IMR-90 (cell line): ENCODE results near the gene FLT1. TPM values are rescaled to one million over a fixed set of nuclear protein-coding genes. Genes with fewer than 3 reads are reported as not detected.

Source experiments
- ATAC-seq: fragments of 200-7000 bp; cut with Tn5 transposase; 2 replicates; pipeline ENCODE4 v1.9.1; 2020; ENCODE audit warnings: low read depth, mild to moderate bottlenecking, moderate library complexity
- BruUV-seq: library from RNA; stranded (reverse); fragments of 400-500 nt; replicated peaks from 2 replicates; lab custom pipeline; 2021; lab: Mats Ljungman, UMichigan
- CTCF ChIA-PET: fragments of 300-600 bp; formaldehyde crosslinking; extraction: SDS; loops from one replicate; lab custom pipeline; 2021; ENCODE audit warnings: antibody characterized with exemption; lab: Yijun Ruan, JAX
- POLR2A ChIA-PET: fragments of 300-600 bp; sonication (Branson Sonifier 250); formaldehyde crosslinking; loops from one replicate; lab custom pipeline; 2022; ENCODE audit warnings: antibody characterized with exemption; ENCODE audit not compliant: unreplicated experiment; lab: Charles Lee
- DNase-seq: peaks from one replicate; pipeline ENCODE4 v3.0.0; 2013
- H2AFZ ChIP-seq: replicated peaks from 2 replicates; pipeline ENCODE3; 2013; ENCODE audit warnings: low read length, mild to moderate bottlenecking; ENCODE audit not compliant: poor library complexity
- H2AK5ac ChIP-seq: 2 replicates; pipeline ENCODE4 v1.6.1; 2013; ENCODE audit warnings: low read depth, low read length, inconsistent platforms
- H2AK9ac ChIP-seq: replicated peaks from 2 replicates; pipeline ENCODE3; 2013; ENCODE audit warnings: mild to moderate bottlenecking, low read depth, low read length, moderate library complexity; ENCODE audit not compliant: poor library complexity
- H2BK120ac ChIP-seq: 2 replicates; pipeline ENCODE4 v1.6.1; 2013; ENCODE audit warnings: low read depth, low read length, inconsistent platforms
- H2BK15ac ChIP-seq: 3 replicates; pipeline ENCODE4 v1.6.1; 2013; ENCODE audit warnings: low read depth, low read length, inconsistent platforms
- H2BK20ac ChIP-seq: 2 replicates; pipeline ENCODE4 v1.6.1; 2013; ENCODE audit warnings: low read depth, mild to moderate bottlenecking, inconsistent platforms, low read length, moderate library complexity
- H2BK5ac ChIP-seq: 2 replicates; pipeline ENCODE4 v1.6.1; 2013; ENCODE audit warnings: mild to moderate bottlenecking, low read depth, low read length, inconsistent platforms; ENCODE audit not compliant: poor library complexity, severe bottlenecking
- H3K14ac ChIP-seq: replicated peaks from 2 replicates; pipeline ENCODE4 v1.6.1; 2013; ENCODE audit warnings: low read depth, low read length, inconsistent platforms
- H3K18ac ChIP-seq: 2 replicates; pipeline ENCODE4 v1.6.1; 2013; ENCODE audit warnings: low read depth, low read length, control low read depth
- H3K23ac ChIP-seq: 2 replicates; pipeline ENCODE4 v1.6.1; 2013; ENCODE audit warnings: low read depth, low read length, inconsistent platforms
- H3K27ac ChIP-seq: 2 replicates; pipeline ENCODE4 v1.5.1; 2013; ENCODE audit warnings: mild to moderate bottlenecking, control low read depth, low read length; ENCODE audit not compliant: insufficient read depth
- H3K27me3 ChIP-seq: 2 replicates; pipeline ENCODE4 v1.6.1; 2013; ENCODE audit warnings: low read length; ENCODE audit not compliant: control insufficient read depth, insufficient read depth
- H3K36me3 ChIP-seq: 2 replicates; pipeline ENCODE4 v1.6.1; 2013; ENCODE audit warnings: low read length, mixed read lengths; ENCODE audit not compliant: control insufficient read depth, insufficient read depth
- H3K4ac ChIP-seq: 2 replicates; pipeline ENCODE4 v1.6.1; 2013; ENCODE audit warnings: low read depth, low read length, inconsistent platforms
- H3K4me1 ChIP-seq: 2 replicates; pipeline ENCODE4 v1.6.1; 2013; ENCODE audit warnings: low read length, mixed read lengths; ENCODE audit not compliant: control insufficient read depth, insufficient read depth
- H3K4me2 ChIP-seq: 2 replicates; pipeline ENCODE4 v1.6.1; 2013; ENCODE audit warnings: low read depth, mild to moderate bottlenecking, control low read depth, low read length, moderate library complexity
- H3K4me3 ChIP-seq: 2 replicates; pipeline ENCODE4 v1.5.1; 2013; ENCODE audit warnings: low read depth, mild to moderate bottlenecking, control low read depth, low read length, moderate library complexity; ENCODE audit not compliant: insufficient read depth
- H3K56ac ChIP-seq: 2 replicates; pipeline ENCODE4 v1.6.1; 2013; ENCODE audit warnings: low read length, inconsistent platforms; ENCODE audit not compliant: insufficient read depth; ENCODE audit errors: extremely low read depth
- H3K79me1 ChIP-seq, 2 experiments: 2 replicates each; pipeline ENCODE4 v1.6.1; 2013; ENCODE audit warnings: low read length in 2 of 2, inconsistent platforms in 1 of 2, low read depth in 1 of 2
- H3K9ac ChIP-seq: 2 replicates; pipeline ENCODE4 v1.6.1; 2013; ENCODE audit warnings: low read depth, low read length, control low read depth
- H3K9me1 ChIP-seq: 2 replicates; pipeline ENCODE4 v1.6.1; 2013; ENCODE audit warnings: low read length, inconsistent platforms; ENCODE audit not compliant: insufficient read depth
- H3K9me3 ChIP-seq: 2 replicates; pipeline ENCODE4 v1.6.1; 2013; ENCODE audit warnings: low read length; ENCODE audit not compliant: control insufficient read depth, insufficient read depth
- H4K20me1 ChIP-seq: 2 replicates; pipeline ENCODE4 v1.6.1; 2013; ENCODE audit warnings: low read length, inconsistent platforms; ENCODE audit not compliant: insufficient read depth
- H4K5ac ChIP-seq: 2 replicates; pipeline ENCODE4 v1.6.1; 2013; ENCODE audit warnings: mild to moderate bottlenecking, low read depth, low read length, control low read depth
- H4K8ac ChIP-seq, 2 experiments: 2 replicates each; pipeline ENCODE4 v1.6.1; 2013; ENCODE audit warnings: low read depth in 2 of 2, low read length in 2 of 2, control low read depth in 1 of 2, inconsistent platforms in 1 of 2
- H4K91ac ChIP-seq: 2 replicates; pipeline ENCODE4 v1.6.1; 2013; ENCODE audit warnings: low read depth, low read length, inconsistent platforms; ENCODE audit not compliant: insufficient read depth
- CTCF ChIP-seq: conservative IDR thresholded peaks from 2 replicates; pipeline ENCODE4 v1.5.1; 2012; ENCODE audit warnings: mild to moderate bottlenecking, low read depth, low read length, improper control_type of control experiment
- MAZ ChIP-seq: IDR thresholded peaks from 2 replicates; pipeline ENCODE4 v1.6.1; 2012; ENCODE audit warnings: low read depth, mild to moderate bottlenecking, low read length, improper control_type of control experiment, moderate library complexity, borderline replicate concordance
- WGBS, 2 experiments: methylation state at CpG; one replicate each; pipeline versions ENCODE4 v1.1.5 to v1.1.7; 2013; ENCODE audit warnings: missing lambda C conversion rate in 2 of 2; ENCODE audit not compliant: insufficient read length in 1 of 2; ENCODE audit errors: extremely low coverage in 2 of 2; 5-methylcytosine and 5-hydroxymethylcytosine counted together
- dilution Hi-C: fragments of 300-500 bp; cut with HindIII; formaldehyde crosslinking; loops from one replicate; pipeline ENCODE4 v1.14.3; 2018; ENCODE audit warnings: low sequenced_read_pairs; ENCODE audit not compliant: unreplicated experiment
- in situ Hi-C: fragments of 300-500 bp; cut with MboI; formaldehyde crosslinking; loops from 3 replicates; pipeline ENCODE4 v1.14.3; 2019; ENCODE audit warnings: low sequenced_read_pairs, inconsistent platforms, mixed read lengths
- intact Hi-C: fragments of 100-400 bp; cut with micrococcal nuclease; formaldehyde crosslinking; loops from 2 replicates; pipeline ENCODE4 v1.10.0; 2022
- polyA plus RNA-seq, 3 experiments: library from polyadenylated mRNA; depleted of rRNA; stranded (reverse); fragments of >200 nt; gene quantifications; 2 replicates each; pipeline ENCODE4 v1.2.3, GENCODE V29; 2012; ENCODE audit warnings: low replicate concordance in 1 of 3
- total RNA-seq: library from RNA; depleted of rRNA; stranded (reverse); fragments of >200 nt; gene quantifications from 2 replicates; pipeline ENCODE4 v1.2.3, GENCODE V29; 2012

The FLT1 gene
- total and polyA plus RNA-seq, 2 of the 4 experiments (the other 2 are of a cell fraction): 4.5 to 10.4 TPM

GRCh38 chr13:28533441-28534166 lies 38.7 kb upstream of the FLT1 start:
- Histone ChIP-seq H3K27ac (no peak overlapping the region), H2BK20ac (no peak overlapping the region), H2AK5ac (no peak overlapping the region; the same call in 1 of the 2 replicates), H3K14ac (no peak overlapping the region), H3K23ac (no peak overlapping the region), H2BK15ac (no peak overlapping the region), H3K4me3 (no peak overlapping the region), H2AFZ (no peak overlapping the region), H4K91ac (no peak overlapping the region; the same call in 1 of the 2 replicates), H3K27me3 (peaks cover 3% of the 10 kb centered on the region; the same call in 1 of the 2 replicates), H4K8ac (no peak overlapping the region; a peak in 1 of 4 replicates), H3K4me1 (peaks cover 10% of the 10 kb centered on the region), H3K9me3 (0 out of 2 replicates have a peak, but pooled peaks cover 2% of the 10 kb centered on the region), H2BK120ac (no peak overlapping the region), H3K9me1 (peaks cover 6% of the 10 kb centered on the region), H3K79me1 (peaks cover 0 to 5% of the 10 kb centered on the region in 2 experiments; a peak in 2 of 4 replicates), H3K18ac (no peak overlapping the region), H4K5ac (no peak overlapping the region), H3K36me3 (no peaks in the 10 kb centered on the region), H3K4ac (no peak overlapping the region), H3K9ac (no peak overlapping the region), H2BK5ac (no peak overlapping the region), H4K20me1 (no peaks in the 10 kb centered on the region), H3K4me2 (no peak overlapping the region), H3K56ac (no peak overlapping the region), H2AK9ac (no peak overlapping the region)
- no peak for ATAC-seq
- POLR2A ChIA-PET: no interaction called here
- CTCF ChIA-PET: interaction anchor here (1.2 kb wide), 1 partner anchor 54 kb away, joined by 4 read pairs; no protein-coding TSS in a partner anchor
- 100% methylated on average over 2 of the region's 7 CpGs; no CpG with 5 or more reads in 1 of the 2 experiments for WGBS, 2 experiments
- dilution Hi-C loops: no loop called here
- no peak for DNase-seq
- TF ChIP-seq CTCF (no peak), MAZ (no peak)
- BruUV-seq: no TSS peak
- in situ Hi-C loops: no loop called here
- intact Hi-C loops: loop anchor here (5.0 to 10.0 kb wide), 3 partner anchors 104 to 261 kb away; partner anchors contain the start of gene POMP
